Endothelial cell of umbilical vein (primary cell): ENCODE results near the gene TNFRSF1B. TPM values are rescaled to one million over a fixed set of nuclear protein-coding genes. Genes with fewer than 3 reads are reported as not detected.
A peak's percentile ranks its signal among the peaks of the same experiment; 100 is the strongest.

Experiments
- BruUV-seq: library from RNA; stranded (reverse); fragments of 400-500 nt; replicated peaks from 2 replicates; lab custom pipeline; 2021; lab: Mats Ljungman, UMichigan
- CTCF ChIA-PET: fragments of 300-600, 350-600 bp; sonication (Branson Sonifier 250); formaldehyde crosslinking; loops from one replicate; lab custom pipeline; 2021; ENCODE audit warnings: antibody characterized with exemption, inconsistent platforms; lab: Charles Lee
- POLR2A ChIA-PET: fragments of 300-600, 350-600 bp; sonication (Branson Sonifier 250); formaldehyde crosslinking; loops from one replicate; lab custom pipeline; 2021; ENCODE audit warnings: antibody characterized with exemption, inconsistent platforms; lab: Charles Lee
- DNase-seq: peaks from one replicate; pipeline ENCODE4 v3.0.0-alpha.2; 2011; ENCODE audit warnings: low read depth, low spot score
- FAIRE-seq: peaks from 2 replicates; lab custom pipeline; 2011; peaks lifted over from hg19 to GRCh38; lab: Jason Lieb, UNC
- H2AFZ ChIP-seq: 2 replicates; pipeline ENCODE4 v1.6.0; 2012; ENCODE audit warnings: low read depth, low read length, control low read depth, inconsistent platforms
- H3K27ac ChIP-seq: 2 replicates; pipeline ENCODE4 v1.5.1; 2011; ENCODE audit warnings: low read depth, mild to moderate bottlenecking, control low read depth, low read length, moderate library complexity; ENCODE audit not compliant: insufficient read depth
- H3K27me3 ChIP-seq, 2 experiments: 2 replicates each; pipeline versions ENCODE4 v1.6.0 to v1.6.1; 2011; ENCODE audit warnings: low read length in 2 of 2, mixed read lengths in 1 of 2; ENCODE audit not compliant: control insufficient read depth in 2 of 2, insufficient read depth in 2 of 2
- H3K36me3 ChIP-seq, 2 experiments: 2 replicates in 1 of 2; 3 replicates in 1 of 2; pipeline ENCODE4 v1.5.1; 2011; ENCODE audit warnings: low read length in 2 of 2, mild to moderate bottlenecking in 1 of 2, moderate library complexity in 1 of 2; ENCODE audit not compliant: control insufficient read depth in 2 of 2, insufficient read depth in 2 of 2; ENCODE audit errors: extremely low read depth in 1 of 2
- H3K4me1 ChIP-seq: 3 replicates; pipeline ENCODE4 v1.5.1; 2011; ENCODE audit warnings: mild to moderate bottlenecking, low read length; ENCODE audit not compliant: control insufficient read depth, insufficient read depth; ENCODE audit errors: extremely low read depth
- H3K4me2 ChIP-seq: 2 replicates; pipeline ENCODE4 v1.6.1; 2011; ENCODE audit warnings: low read length, control low read depth, mixed read lengths; ENCODE audit not compliant: insufficient read depth
- H3K4me3 ChIP-seq, 3 experiments: fragments of 200-600 bp in 1 of 3; sonication (generic), shearing (Covaris generic) in 1 of 3; replicated peaks in 1 of 3; 2 replicates each; pipeline ENCODE4 v1.5.1; 2011 to 2016; ENCODE audit warnings: control low read depth in 3 of 3, low read length in 3 of 3, mild to moderate bottlenecking in 2 of 3, inconsistent platforms in 1 of 3, low read depth in 1 of 3, moderate library complexity in 1 of 3; ENCODE audit not compliant: insufficient read depth in 1 of 3
- H3K79me2 ChIP-seq: 2 replicates; pipeline ENCODE4 v1.6.0; 2012; ENCODE audit warnings: low read length, inconsistent platforms; ENCODE audit not compliant: control insufficient read depth, insufficient read depth
- H3K9ac ChIP-seq: replicated peaks from 2 replicates; pipeline ENCODE3; 2011; ENCODE audit warnings: low read length, control low read depth; ENCODE audit not compliant: insufficient read depth; ENCODE audit errors: extremely low read depth
- H3K9me1 ChIP-seq: replicated peaks from 3 replicates; pipeline ENCODE4 v1.6.0; 2011; ENCODE audit warnings: mild to moderate bottlenecking, low read length; ENCODE audit not compliant: control insufficient read depth, insufficient read depth; ENCODE audit errors: extremely low read depth
- H3K9me3 ChIP-seq: replicated peaks from 2 replicates; pipeline ENCODE4 v1.5.1; 2012; ENCODE audit warnings: low read length, inconsistent platforms; ENCODE audit not compliant: control insufficient read depth, insufficient read depth
- H4K20me1 ChIP-seq: replicated peaks from 2 replicates; pipeline ENCODE3; 2011; ENCODE audit warnings: mild to moderate bottlenecking, low read length; ENCODE audit not compliant: control insufficient read depth, insufficient read depth; ENCODE audit errors: extremely low read depth
- FOS ChIP-seq: IDR thresholded peaks from 2 replicates; pipeline ENCODE4 v1.6.1; 2011; ENCODE audit warnings: mild to moderate bottlenecking, low read length, moderate library complexity, borderline replicate concordance; ENCODE audit not compliant: insufficient read depth
- GATA2 ChIP-seq: IDR thresholded peaks from 2 replicates; pipeline ENCODE4 v1.7.0; 2011; ENCODE audit warnings: low read depth, mild to moderate bottlenecking, moderate library complexity, mixed read lengths, low read length; ENCODE audit not compliant: insufficient read length, insufficient read depth
- JUN ChIP-seq: IDR thresholded peaks from 2 replicates; pipeline ENCODE4 v1.6.1; 2011; ENCODE audit warnings: borderline replicate concordance, low read depth; ENCODE audit not compliant: insufficient read length, insufficient read depth
- POLR2AphosphoS5 ChIP-seq: IDR thresholded peaks from 2 replicates; pipeline ENCODE4 v1.6.1; 2012; ENCODE audit warnings: low read depth, mild to moderate bottlenecking, control low read depth, low read length, moderate library complexity; ENCODE audit not compliant: insufficient read depth
- dilution Hi-C: fragments of 300-500 bp; cut with MboI; formaldehyde crosslinking; loops from one replicate; pipeline ENCODE4 v1.15.0; 2019; ENCODE audit warnings: low sequenced_read_pairs; ENCODE audit not compliant: extremely low pct_ligation_motif_present
- intact Hi-C: fragments of 100-400 bp; cut with micrococcal nuclease; formaldehyde crosslinking; loops from one replicate; pipeline ENCODE4 v1.10.0; 2022
- polyA plus RNA-seq, 4 experiments: library from polyadenylated mRNA; depleted of rRNA in 3 of 4; stranded (reverse) in 3 of 4; unstranded in 1 of 4; fragments of >200 nt; gene quantifications; 2 replicates each; pipeline versions ENCODE4 v1.2.1 to v1.2.3, GENCODE V29; 2011 to 2012; ENCODE audit warnings: missing spikeins in 1 of 4
- total RNA-seq: library from RNA; stranded (reverse); gene quantifications from 2 replicates; pipeline ENCODE4 v1.2.3, GENCODE V29; 2021

TNFRSF1B gene
- total and polyA plus RNA-seq, 2 donors (not counting 3 experiments of a cell fraction or from before 2014, with no cell fraction given): 53.6 to 65.9 TPM

DNA sequence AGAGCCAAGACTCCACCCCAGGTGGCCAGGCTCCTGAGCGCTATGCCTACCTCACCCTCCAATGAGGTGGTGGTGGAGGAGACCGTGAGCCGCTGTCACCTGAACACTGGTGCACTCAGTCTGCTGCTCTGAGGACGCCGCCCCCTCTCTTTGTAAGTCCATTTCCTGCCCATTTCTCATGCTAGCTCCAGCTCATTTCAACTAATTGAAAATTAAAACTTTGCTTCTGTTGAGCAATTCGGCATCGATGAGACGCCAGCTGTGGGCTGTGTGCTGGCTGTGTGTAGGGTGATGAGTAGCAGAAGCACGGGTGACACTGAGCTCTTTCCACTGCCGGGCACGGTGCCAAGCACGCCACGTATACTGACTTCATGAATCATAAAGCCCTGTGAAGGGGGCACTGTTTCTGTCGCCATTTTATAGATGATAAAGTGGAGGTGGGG is 11.2 kb downstream of the TNFRSF1B start:
- FAIRE-seq (peak; percentile 94), DNase-seq (peak; percentile 85)
- intact Hi-C loops: loop anchor here (1.0 to 2.0 kb wide), 5 partner anchors 10 to 426 kb away; no protein-coding TSS in a partner anchor
- no peaks in the 10 kb centered on the region for H3K9me1 ChIP-seq
- dilution Hi-C loops: no loop called here
- peaks cover 43% of the 10 kb centered on the region for H3K4me1 ChIP-seq
- H3K9me3 ChIP-seq: no peaks in the 10 kb centered on the region
- H2AFZ ChIP-seq: no peak overlapping the region
- H3K27me3 ChIP-seq: no peaks in the 10 kb centered on the region
- H3K9ac ChIP-seq: peak overlapping the region; percentile 69
- H3K4me2 ChIP-seq: peak overlapping the region; percentile 13
- no peaks in the 10 kb centered on the region for H3K36me3 ChIP-seq
- ChIA-PET CTCF (interaction anchor here (0.7 to 8.1 kb wide), 9 partner anchors 8 to 53 kb away, joined by 3 to 70 read pairs (median 6); no protein-coding TSS in a partner anchor), POLR2A (interaction anchor here (1.1 kb wide), 1 partner anchor 10 kb away, joined by 3 read pairs; no protein-coding TSS in a partner anchor)
- no TSS peak for BruUV-seq
- H3K4me3 ChIP-seq: no peak overlapping the region
- peaks cover 20% of the 10 kb centered on the region for H3K79me2 ChIP-seq
- H3K27ac ChIP-seq: peak overlapping the region; percentile 95
- H4K20me1 ChIP-seq: no peaks in the 10 kb centered on the region
- TF ChIP-seq JUN (peak; percentile 26), POLR2AphosphoS5 (no peak), FOS (no peak)

DNA sequence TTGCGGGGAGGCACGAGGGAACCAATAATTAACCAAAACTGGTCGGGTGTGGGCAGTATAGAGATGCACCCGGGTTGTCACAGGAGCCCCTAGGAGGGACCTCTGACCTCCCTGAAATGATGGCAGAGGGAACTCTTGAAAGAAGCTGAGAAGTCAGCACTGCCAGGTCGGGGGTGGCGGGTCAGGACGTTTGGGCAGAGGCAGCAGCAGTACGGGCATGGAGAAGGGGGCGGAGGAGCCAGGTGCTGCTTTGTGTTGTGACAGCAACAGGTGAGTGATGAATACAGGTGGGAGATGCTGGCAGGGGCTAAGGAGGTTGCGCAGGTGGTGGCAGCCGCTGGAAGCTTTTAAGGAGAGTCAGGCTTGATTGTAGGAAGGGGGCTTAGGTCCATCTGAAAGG is 11.7 kb downstream of the TNFRSF1B start:
- ChIA-PET CTCF (interaction anchor here (0.6 to 8.1 kb wide), 6 partner anchors 10 to 53 kb away, joined by 4 to 70 read pairs (median 8); no protein-coding TSS in a partner anchor), POLR2A (interaction anchor here (1.1 kb wide), 1 partner anchor 10 kb away, joined by 3 read pairs; no protein-coding TSS in a partner anchor)
- Histone ChIP-seq H3K27me3 (no peaks in the 10 kb centered on the region), H3K27ac (peak overlapping the region; percentile 95), H3K4me1 (peaks cover 41% of the 10 kb centered on the region), H3K4me3 (no peak overlapping the region), H3K79me2 (peaks cover 16% of the 10 kb centered on the region), H3K36me3 (no peaks in the 10 kb centered on the region), H3K9me1 (no peaks in the 10 kb centered on the region), H4K20me1 (no peaks in the 10 kb centered on the region), H3K4me2 (peak overlapping the region; percentile 13), H3K9me3 (no peaks in the 10 kb centered on the region), H2AFZ (no peak overlapping the region), H3K9ac (peak overlapping the region; percentile 69)
- FAIRE-seq (no peak), DNase-seq (no peak)
- no peak for TF ChIP-seq JUN
- no peak for TF ChIP-seq GATA2
- no TSS peak for BruUV-seq
- intact Hi-C loops (loop anchor here (1.0 to 2.0 kb wide), 5 partner anchors 10 to 426 kb away; no protein-coding TSS in a partner anchor), dilution Hi-C loops (no loop called here)
